Fibroblast of the aortic adventitia (primary cell): Measurements from ENCODE around the gene WBP2NL. TPM values are rescaled to one million over a fixed set of nuclear protein-coding genes. Genes with fewer than 3 reads are reported as not detected.
"Not testable (repeated sequence)": the region's sequence is repeated elsewhere in the genome, so short reads cannot be mapped to it uniquely, and the experiment has no call there.

Experiments used
- DNase-seq: peaks from one replicate; pipeline ENCODE4 v3.0.0-alpha.2; 2010; ENCODE audit warnings: low read depth
- H3K4me3 ChIP-seq: 2 replicates; pipeline ENCODE4 v1.5.1; 2011; ENCODE audit warnings: low read depth, mild to moderate bottlenecking, control low read depth, low read length, moderate library complexity
- CTCF ChIP-seq: IDR thresholded peaks from 2 replicates; pipeline ENCODE4 v1.5.1; 2011; ENCODE audit warnings: mild to moderate bottlenecking, low read length, control low read depth, inconsistent platforms; ENCODE audit not compliant: insufficient read depth
- total RNA-seq: library from RNA; depleted of rRNA; stranded (reverse); fragments of >200 nt; gene quantifications from 2 replicates; pipeline ENCODE4 v1.2.3, GENCODE V29; 2012; ENCODE audit warnings: low replicate concordance

WBP2NL gene
- total RNA-seq, 1 donor = 0.18 TPM

DNA sequence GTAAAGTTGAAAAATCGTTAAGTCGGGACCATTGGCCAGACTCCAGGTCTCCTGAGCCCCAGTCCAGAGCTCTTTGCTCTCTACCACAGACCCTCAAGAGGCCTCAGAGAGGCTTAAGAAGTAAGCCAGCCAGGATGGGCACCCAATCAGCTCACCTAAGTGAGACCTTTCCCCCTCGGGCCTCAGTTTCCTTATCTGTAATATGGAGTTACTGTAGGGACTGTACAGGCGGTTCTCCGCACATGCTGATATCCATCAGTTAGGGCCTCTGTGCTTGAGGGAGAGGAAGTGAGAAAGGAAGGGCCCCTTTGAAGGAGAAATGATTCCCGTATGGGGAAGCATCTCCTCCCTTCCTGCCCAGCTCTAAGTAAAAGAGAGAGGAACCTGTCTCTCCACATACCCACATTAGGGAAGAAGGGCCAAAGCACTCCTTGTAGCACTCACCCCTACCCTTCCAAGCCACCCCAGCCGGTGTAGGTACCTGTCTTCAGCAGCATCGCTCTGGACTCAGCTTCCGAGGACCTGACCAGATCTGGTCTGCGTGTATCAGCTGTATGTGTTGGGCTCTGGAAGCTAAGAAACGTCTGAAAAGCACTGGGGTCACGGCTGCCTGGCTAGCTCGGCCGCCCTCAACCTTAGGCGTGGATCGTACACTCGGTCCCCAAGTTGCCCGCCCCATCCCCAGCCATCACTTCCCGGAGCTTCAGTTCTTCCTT is 71.4 kb downstream of the WBP2NL start:
- no peak for DNase-seq
- no peak for TF ChIP-seq CTCF
- peak overlapping the region; percentile 69 for H3K4me3 ChIP-seq

DNA sequence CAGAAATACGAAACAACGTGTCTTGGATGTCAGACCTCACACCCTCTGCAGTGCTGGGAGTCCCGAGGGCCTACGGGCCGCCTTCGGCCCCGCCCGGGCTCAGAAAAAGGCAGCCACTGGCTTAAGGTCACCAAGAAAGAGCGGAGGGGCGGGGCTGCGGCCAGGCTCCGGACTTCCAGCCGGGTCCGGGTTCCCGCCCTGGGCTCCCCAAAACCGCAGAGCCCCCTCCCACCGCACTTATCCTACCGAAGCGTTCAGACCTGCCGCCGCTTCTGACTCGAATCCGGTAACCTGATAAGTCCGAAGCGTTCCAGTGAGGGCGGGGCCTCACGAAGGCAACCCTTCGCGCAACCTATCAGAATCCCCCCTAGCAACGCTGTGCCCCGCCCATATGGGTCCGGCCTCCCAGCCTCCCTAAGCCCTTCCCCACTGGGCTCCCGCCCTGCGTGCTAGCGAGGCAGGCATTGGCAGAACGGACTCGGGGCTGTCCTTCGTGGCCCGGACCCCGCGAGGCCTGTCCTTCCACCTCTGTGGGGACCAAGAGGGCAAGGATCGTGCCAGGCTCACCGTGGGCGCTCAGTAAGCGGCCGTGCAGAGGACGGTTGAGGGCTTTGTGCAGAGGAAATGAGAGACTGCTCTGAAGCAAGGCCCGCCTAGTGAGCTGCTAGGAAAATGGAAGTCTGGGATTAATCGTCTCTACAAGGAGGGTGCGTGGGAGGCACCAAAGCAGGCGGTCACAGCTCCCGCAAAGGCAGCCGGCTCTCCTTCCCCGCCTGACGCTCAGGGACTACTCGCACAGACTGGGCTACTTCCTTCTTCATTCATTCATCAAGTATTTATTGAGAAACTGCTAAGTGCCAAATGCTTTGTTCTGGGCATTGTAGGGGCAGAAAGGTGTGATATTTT is 72.2 kb downstream of the WBP2NL start, which contains the start of gene NAGA:
TSS of gene NAGA (minus strand) at position 296 of the 906 bp plus-strand sequence. CDS start 515 bp downstream, outside the sequence.
- peak within 1 kb of the TSS; percentile 69 for H3K4me3 ChIP-seq
- peak; percentile 92 for DNase-seq
- TF ChIP-seq CTCF = no peak

GRCh38 chr22:42071508-42071907 is 72.9 kb downstream of the WBP2NL start:
- DNase-seq, H3K4me3 ChIP-seq: not testable (repeated sequence)

- TF ChIP-seq CTCF = peak; percentile 7
- no peak for DNase-seq
- H3K4me3 ChIP-seq = no peak overlapping the region
These were observed 74.2 kb downstream of the WBP2NL start for GRCh38 chr22:42072606-42073330.

- no peak for DNase-seq
- H3K4me3 ChIP-seq = peak overlapping the region; percentile 70
- TF ChIP-seq CTCF = no peak
These were observed 75.0 kb downstream of the WBP2NL start for GRCh38 chr22:42073621-42074041.

- DNase-seq = peak; percentile 34
- H3K4me3 ChIP-seq = peak within 1 kb of the TSS; percentile 70
- peak; percentile 57 for TF ChIP-seq CTCF
These were observed 75.7 kb downstream of the WBP2NL start, which contains the start of gene PHETA2 for GRCh38 chr22:42074132-42074811. Gene PHETA2 (plus strand): TSS chr22:42074248. CDS start chr22:42077294, 3,046 bp downstream.
